OCI-LY7 (cell line): Measurements from ENCODE around the gene PADI6. TPM values are rescaled to one million over a fixed set of nuclear protein-coding genes. Genes with fewer than 3 reads are reported as not detected.

Source experiments
- BruUV-seq: library from RNA; stranded (reverse); fragments of 400-500 nt; replicated peaks from 2 replicates; lab custom pipeline; 2021; lab: Mats Ljungman, UMichigan
- CTCF ChIA-PET: fragments of 300-600 bp; sonication (Branson Sonifier 250); formaldehyde crosslinking; loops from one replicate; lab custom pipeline; 2022; ENCODE audit warnings: antibody characterized with exemption; ENCODE audit not compliant: unreplicated experiment; lab: Charles Lee
- POLR2A ChIA-PET: fragments of 300-600 bp; sonication (Branson Sonifier 250); formaldehyde crosslinking; loops from one replicate; lab custom pipeline; 2022; ENCODE audit warnings: antibody characterized with exemption; lab: Charles Lee
- DNase-seq: peaks from one replicate; pipeline ENCODE4 v3.0.0-alpha.2; 2015; ENCODE audit warnings: low spot score
- H2AFZ ChIP-seq: fragments of 200-600 bp; sonication (generic), shearing (Covaris generic); 2 replicates; pipeline ENCODE4 v1.6.1; 2014; ENCODE audit warnings: mild to moderate bottlenecking, antibody characterized with exemption, low read length, moderate library complexity
- H3K27ac ChIP-seq: fragments of 200-600 bp; sonication (generic); 2 replicates; pipeline ENCODE4 v1.5.1; 2014; ENCODE audit warnings: mixed run types, low read depth, mild to moderate bottlenecking, moderate library complexity, low read length, inconsistent platforms; ENCODE audit not compliant: poor library complexity, severe bottlenecking
- H3K36me3 ChIP-seq: fragments of 200-600 bp; sonication (generic); 2 replicates; pipeline ENCODE4 v1.6.1; 2014; ENCODE audit warnings: mild to moderate bottlenecking, antibody characterized with exemption, low read length, moderate library complexity, mixed read lengths; ENCODE audit not compliant: insufficient read depth
- H3K4me1 ChIP-seq: fragments of 200-600 bp; sonication (generic); 2 replicates; pipeline ENCODE4 v1.5.1; 2014; ENCODE audit warnings: mild to moderate bottlenecking, low read length; ENCODE audit not compliant: insufficient read depth, poor library complexity, severe bottlenecking
- H3K4me2 ChIP-seq: fragments of 200-600 bp; sonication (generic); 2 replicates; pipeline ENCODE4 v1.6.1; 2014; ENCODE audit warnings: mild to moderate bottlenecking, low read length
- H3K4me3 ChIP-seq: fragments of 200-600 bp; sonication (generic); 2 replicates; pipeline ENCODE4 v1.5.1; 2014; ENCODE audit warnings: mild to moderate bottlenecking, low read depth, low read length; ENCODE audit not compliant: poor library complexity, severe bottlenecking
- H3K79me2 ChIP-seq: fragments of 200-600 bp; sonication (generic); 2 replicates; pipeline ENCODE4 v1.6.1; 2016; ENCODE audit warnings: low read depth, mild to moderate bottlenecking, low read length, moderate library complexity, mixed read lengths; ENCODE audit not compliant: insufficient read depth
- H3K9me2 ChIP-seq: fragments of 200-600 bp; sonication (generic); 2 replicates; pipeline ENCODE4 v1.6.1; 2016; ENCODE audit warnings: mild to moderate bottlenecking, low read length, mixed read lengths; ENCODE audit not compliant: insufficient read depth
- H3K9me3 ChIP-seq: fragments of 200-600 bp; sonication (generic); 2 replicates; pipeline ENCODE4 v1.6.1; 2014; ENCODE audit warnings: mild to moderate bottlenecking, mixed run types, low read length, mixed read lengths
- H4K20me1 ChIP-seq: fragments of 200-600 bp; sonication (generic); 2 replicates; pipeline ENCODE4 v1.6.1; 2014; ENCODE audit warnings: mild to moderate bottlenecking, antibody characterized with exemption, low read length, moderate library complexity, mixed read lengths; ENCODE audit not compliant: insufficient read depth
- CTCF ChIP-seq: fragments of 200-600 bp; sonication (generic); conservative IDR thresholded peaks from 2 replicates; pipeline ENCODE4 v1.5.1; 2014; ENCODE audit warnings: mild to moderate bottlenecking, antibody characterized with exemption, low read length, moderate library complexity, mixed read lengths
- EZH2phosphoT487 ChIP-seq: fragments of 200-600 bp; sonication (generic); IDR thresholded peaks from 2 replicates; pipeline ENCODE4 v1.6.1; 2018; ENCODE audit warnings: low read depth, borderline replicate concordance, mild to moderate bottlenecking, mixed run types, antibody characterized with exemption, low read length, moderate library complexity, mixed read lengths
- intact Hi-C: fragments of 100-400 bp; cut with micrococcal nuclease; formaldehyde crosslinking; loops from one replicate; pipeline ENCODE4 v1.10.0; 2022; ENCODE audit not compliant: unreplicated experiment
- total RNA-seq, 2 experiments: library from RNA; depleted of rRNA in 1 of 2; stranded (reverse); fragments of >200 nt in 1 of 2; shearing (Covaris generic) in 1 of 2; gene quantifications; 2 replicates each; pipeline ENCODE4 v1.2.3, GENCODE V29; 2014 to 2022

The PADI6 gene
- total RNA-seq, 2 experiments from 2014 or later: not detected

- no TSS peak for BruUV-seq
- DNase-seq: no peak
- intact Hi-C loops: loop anchor here (10.0 kb wide), 1 partner anchor 275 kb away; the partner anchor contains the start of gene SDHB
- ChIA-PET CTCF (no interaction called here), POLR2A (no interaction called here)
- H3K36me3 ChIP-seq: no peaks in the 10 kb centered on the region
- no peaks in the 10 kb centered on the region for H3K4me1 ChIP-seq
- H3K27ac ChIP-seq: no peak overlapping the region
- H3K79me2 ChIP-seq: no peaks in the 10 kb centered on the region
- H3K4me2 ChIP-seq: no peak overlapping the region
- H4K20me1 ChIP-seq: no peaks in the 10 kb centered on the region
- no peaks in the 10 kb centered on the region for H3K9me3 ChIP-seq
- H2AFZ ChIP-seq: no peak overlapping the region
- no peak overlapping the region for H3K4me3 ChIP-seq
- H3K9me2 ChIP-seq: no peaks in the 10 kb centered on the region
- no peak for TF ChIP-seq CTCF
- no peak for TF ChIP-seq EZH2phosphoT487
These were observed 42.4 kb upstream of the PADI6 start for GRCh38 chr1:17329610-17330009.

GRCh38 chr1:17330856-17331255 lies 41.1 kb upstream of the PADI6 start:
- no TSS peak for BruUV-seq
- CTCF ChIA-PET: no interaction called here

DNA sequence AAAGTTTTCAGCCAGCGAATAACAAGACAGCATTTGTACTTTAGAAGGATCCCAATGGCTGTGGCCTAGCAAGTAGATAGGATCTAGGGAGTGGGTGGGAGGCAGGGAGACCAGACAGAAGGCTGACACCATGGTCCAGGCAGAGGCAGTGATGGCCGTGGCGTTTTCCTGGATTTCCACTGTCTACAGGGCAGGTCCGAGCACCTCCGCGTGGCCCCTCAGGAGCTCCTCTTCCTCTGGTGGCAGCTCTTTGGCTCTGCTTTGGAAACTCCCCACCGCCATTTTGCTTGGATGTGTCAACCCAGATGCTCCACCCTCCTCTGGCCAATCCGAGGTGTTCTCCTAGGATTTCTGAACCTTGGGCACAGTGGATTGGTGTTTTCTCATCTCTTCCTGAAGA lies 38.9 kb upstream of the PADI6 start:
- TF ChIP-seq CTCF (no peak), EZH2phosphoT487 (no peak)
- no peak overlapping the region for H3K4me3 ChIP-seq
- no peak overlapping the region for H2AFZ ChIP-seq
- H3K79me2 ChIP-seq: no peaks in the 10 kb centered on the region
- BruUV-seq: no TSS peak
- no peaks in the 10 kb centered on the region for H3K9me2 ChIP-seq
- no peaks in the 10 kb centered on the region for H3K9me3 ChIP-seq
- H4K20me1 ChIP-seq: no peaks in the 10 kb centered on the region
- CTCF ChIA-PET: no interaction called here
- intact Hi-C loops: loop anchor here (10.0 kb wide), 1 partner anchor 278 kb away; the partner anchor contains the start of gene SDHB
- DNase-seq: no peak
- H3K27ac ChIP-seq: no peak overlapping the region
- no peak overlapping the region for H3K4me2 ChIP-seq
- POLR2A ChIA-PET: no interaction called here
- no peaks in the 10 kb centered on the region for H3K4me1 ChIP-seq
- H3K36me3 ChIP-seq: no peaks in the 10 kb centered on the region

More at GRCh38 chr1:17330856-17331255, 41.1 kb upstream of the PADI6 start:
- Histone ChIP-seq H3K4me3 (no peak overlapping the region), H4K20me1 (no peaks in the 10 kb centered on the region), H3K79me2 (no peaks in the 10 kb centered on the region), H3K36me3 (no peaks in the 10 kb centered on the region), H3K9me2 (no peaks in the 10 kb centered on the region), H3K4me2 (no peak overlapping the region), H3K9me3 (no peaks in the 10 kb centered on the region), H2AFZ (no peak overlapping the region), H3K4me1 (no peaks in the 10 kb centered on the region), H3K27ac (no peak overlapping the region)
- intact Hi-C loops: loop anchor here (10.0 kb wide), 1 partner anchor 276 kb away; the partner anchor contains the start of gene SDHB
- POLR2A ChIA-PET: no interaction called here
- no peak for DNase-seq
- TF ChIP-seq EZH2phosphoT487: no peak
